ENCODE measurements around the gene ALDH3B2.
A peak's percentile ranks its signal among the peaks of the same experiment; 100 is the strongest.
"Not testable (repeated sequence)": the region's sequence is repeated elsewhere in the genome, so short reads cannot be mapped to it uniquely, and the experiment has no call there.

ALDH3B2 gene

GRCh38 chr11:67642173-67643120 is 32.0 kb downstream of the ALDH3B2 start:
- no peak for DNase-seq (ENCODE audit: low spot score)

- DNase-seq (ENCODE audit: low spot score): no peak
These were observed 32.9 kb downstream of the ALDH3B2 start for GRCh38 chr11:67641338-67642172.

GRCh38 chr11:67640758-67641337 is 33.6 kb downstream of the ALDH3B2 start:
- DNase-seq (ENCODE audit: low spot score): no peak

- DNase-seq (ENCODE audit: low spot score): peak; percentile 87
These were observed 34.2 kb downstream of the ALDH3B2 start for GRCh38 chr11:67640021-67640757.

GRCh38 chr11:67639438-67639859 is 35.0 kb downstream of the ALDH3B2 start, which contains the start of gene TBX10:
TSS of gene TBX10 (minus strand) at chr11:67639763. CDS start at chr11:67639472, 291 bp downstream.
- DNase-seq (ENCODE audit: low spot score): no peak

GRCh38 chr11:67638535-67639437 is 35.6 kb downstream of the ALDH3B2 start:
- no peak for DNase-seq (ENCODE audit: low spot score)

GRCh38 chr11:67637441-67637840 is 37.0 kb downstream of the ALDH3B2 start:
- not testable (repeated sequence) for DNase-seq (ENCODE audit: low spot score)

- no peak for DNase-seq (ENCODE audit: low spot score)
These were observed 37.5 kb downstream of the ALDH3B2 start for GRCh38 chr11:67636962-67637361.

GRCh38 chr11:67635231-67635521 is 39.2 kb downstream of the ALDH3B2 start:
- no peak for DNase-seq (ENCODE audit: low spot score)

GRCh38 chr11:67634366-67635230 is 39.8 kb downstream of the ALDH3B2 start:
- no peak for DNase-seq (ENCODE audit: low spot score)

- DNase-seq (ENCODE audit: low spot score): no peak
These were observed 40.6 kb downstream of the ALDH3B2 start for GRCh38 chr11:67633758-67634365.

- DNase-seq (ENCODE audit: low spot score): peak; percentile 1
These were observed 41.3 kb downstream of the ALDH3B2 start for GRCh38 chr11:67632982-67633755.

- peak; percentile 6 for DNase-seq (ENCODE audit: low spot score)
These were observed 42.0 kb downstream of the ALDH3B2 start for GRCh38 chr11:67632175-67632981.

GRCh38 chr11:67631853-67632174 is 42.6 kb downstream of the ALDH3B2 start:
- no peak for DNase-seq (ENCODE audit: low spot score)

- DNase-seq (ENCODE audit: low spot score): no peak
These were observed 43.0 kb downstream of the ALDH3B2 start for GRCh38 chr11:67631411-67631810.

- no peak for DNase-seq (ENCODE audit: low spot score)
These were observed 43.5 kb downstream of the ALDH3B2 start for GRCh38 chr11:67630943-67631331.

GRCh38 chr11:67630228-67630942 is 44.0 kb downstream of the ALDH3B2 start:
- peak; percentile 96 for DNase-seq (ENCODE audit: low spot score)
